GDM1 (cell line): ENCODE results near the gene NEXN.

Experiments used
- DNase-seq: peaks from one replicate; lab custom pipeline; 2025; lab: John Stamatoyannopoulos, UW

The NEXN gene

GRCh38 chr1:77888081-77888780, at the start of gene NEXN:
Gene NEXN (plus strand): TSS chr1:77888624. CDS start chr1:77916107, 27,483 bp downstream.
- no peak for DNase-seq

- DNase-seq = no peak
These were observed 46.9 kb upstream of the NEXN start for GRCh38 chr1:77841574-77841973.

- DNase-seq = no peak
These were observed 42.5 kb upstream of the NEXN start for GRCh38 chr1:77845951-77846350.

GRCh38 chr1:77846966-77847365, 41.5 kb upstream of the NEXN start:
- no peak for DNase-seq

GRCh38 chr1:77847621-77848080, 40.8 kb upstream of the NEXN start:
- DNase-seq = no peak

DNA sequence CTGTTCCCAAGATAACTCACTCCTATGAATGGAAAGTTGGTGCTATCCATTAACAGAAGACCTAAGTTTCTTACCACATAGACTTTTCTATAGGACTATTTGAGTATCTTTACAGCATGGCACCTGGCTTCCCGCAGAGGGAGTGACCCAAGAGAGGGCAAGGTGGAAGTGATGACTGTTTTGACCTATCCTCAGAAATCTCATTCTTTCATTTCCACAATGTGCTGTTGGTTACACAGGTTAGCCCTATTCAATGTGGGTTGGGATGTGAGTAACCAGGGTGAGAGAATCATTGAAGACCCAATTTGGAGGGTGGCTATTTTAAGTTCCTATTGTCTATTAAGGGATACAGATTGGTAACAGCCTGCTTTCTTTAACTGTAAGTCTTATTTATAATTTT, 38.3 kb upstream of the NEXN start:
- DNase-seq = no peak

GRCh38 chr1:77857552-77857951, 30.9 kb upstream of the NEXN start:
- no peak for DNase-seq

GRCh38 chr1:77858725-77859124, 29.7 kb upstream of the NEXN start:
- DNase-seq = no peak

DNA sequence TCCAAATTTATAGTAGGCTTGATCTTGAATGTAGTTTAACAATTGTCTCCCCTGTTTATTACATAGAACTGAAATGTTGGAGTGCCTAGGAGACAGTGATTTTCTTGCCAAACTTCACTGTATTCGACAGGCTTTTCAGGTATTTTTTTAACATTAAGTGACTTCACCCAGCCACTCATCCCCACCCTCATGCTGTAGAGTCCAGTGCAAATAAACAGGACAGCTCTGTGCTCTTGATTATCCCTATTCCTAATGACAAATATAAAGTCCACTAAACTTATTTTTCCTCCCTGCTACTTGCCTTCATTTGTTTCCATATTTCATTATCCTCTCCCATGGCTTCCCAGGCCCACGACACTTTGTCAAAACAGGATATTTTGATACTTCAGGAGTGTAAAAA, 29.2 kb upstream of the NEXN start:
- no peak for DNase-seq

DNA sequence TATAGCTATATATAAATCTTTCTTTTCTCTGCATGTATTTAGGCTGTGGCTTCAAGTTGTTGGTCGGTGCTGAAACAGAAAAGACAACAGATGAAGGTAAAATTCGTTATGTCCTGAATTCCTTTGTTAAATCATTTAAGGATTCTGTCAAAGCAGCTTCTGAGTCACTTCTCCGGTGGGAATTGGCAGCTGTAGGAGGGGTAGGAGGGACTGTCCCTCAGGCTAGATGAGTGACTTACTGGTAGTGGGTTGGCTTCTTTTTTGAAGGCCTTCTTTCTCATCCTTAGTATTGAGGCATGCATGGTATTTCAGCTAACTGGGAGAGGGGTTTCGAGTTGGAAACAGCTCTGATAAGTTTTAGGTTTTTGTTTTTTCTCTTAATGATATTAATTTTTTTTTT, 22.1 kb upstream of the NEXN start:
- no peak for DNase-seq

DNA sequence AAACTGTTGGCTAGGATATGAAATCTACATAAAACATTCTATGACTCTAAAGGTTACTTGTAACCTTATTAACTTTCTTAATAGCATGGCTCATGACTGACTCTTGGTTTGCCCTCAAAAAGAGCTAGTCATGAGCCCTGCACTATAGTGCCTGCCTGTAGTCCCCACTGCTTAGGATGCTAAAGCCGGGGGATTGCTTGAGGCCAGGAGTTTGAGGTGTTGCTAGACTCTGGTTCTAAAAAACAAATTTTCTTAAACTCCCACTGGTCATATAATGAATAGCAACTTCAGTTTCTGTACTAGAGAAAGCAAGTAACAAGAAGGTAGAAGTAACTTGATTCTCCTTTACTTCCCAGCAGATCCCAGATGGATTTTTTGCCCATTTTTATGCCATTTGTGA, 15.8 kb upstream of the NEXN start:
- no peak for DNase-seq

GRCh38 chr1:77873461-77873860, 15.0 kb upstream of the NEXN start:
- DNase-seq = no peak

DNA sequence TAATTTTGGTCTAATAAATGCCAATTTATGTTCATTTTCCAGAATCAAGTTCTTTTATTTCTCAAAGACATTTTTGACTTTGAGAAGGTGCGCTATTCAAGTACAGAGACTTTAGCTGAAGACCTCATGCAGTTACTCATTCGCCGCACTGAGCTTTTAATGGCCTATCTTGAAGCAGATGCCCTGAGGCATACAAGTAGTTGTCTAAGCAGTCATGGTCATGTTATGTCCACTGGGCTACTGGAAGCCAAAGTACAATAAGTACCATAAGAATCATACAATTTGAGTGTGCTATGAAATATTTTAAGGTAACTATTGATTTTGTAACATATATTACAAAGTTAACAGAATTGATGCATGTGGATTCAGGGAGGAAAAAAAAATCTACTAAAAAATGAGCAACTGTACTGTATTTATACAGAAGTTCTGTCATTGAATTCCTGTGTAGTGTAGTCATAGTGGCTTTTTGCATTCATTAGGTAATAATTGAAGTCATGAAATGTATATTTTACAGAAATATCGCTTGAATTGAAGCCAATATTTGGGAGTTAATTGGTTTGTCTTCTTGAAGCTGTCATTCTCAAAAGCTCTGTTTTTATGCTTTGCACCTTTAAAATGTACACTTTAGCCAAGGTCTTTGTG, 13.5 kb upstream of the NEXN start:
- DNase-seq = no peak

- DNase-seq = no peak
These were observed 11.5 kb upstream of the NEXN start for GRCh38 chr1:77876884-77877283.

- DNase-seq = no peak
These were observed 7.4 kb upstream of the NEXN start for GRCh38 chr1:77881061-77881460.

DNA sequence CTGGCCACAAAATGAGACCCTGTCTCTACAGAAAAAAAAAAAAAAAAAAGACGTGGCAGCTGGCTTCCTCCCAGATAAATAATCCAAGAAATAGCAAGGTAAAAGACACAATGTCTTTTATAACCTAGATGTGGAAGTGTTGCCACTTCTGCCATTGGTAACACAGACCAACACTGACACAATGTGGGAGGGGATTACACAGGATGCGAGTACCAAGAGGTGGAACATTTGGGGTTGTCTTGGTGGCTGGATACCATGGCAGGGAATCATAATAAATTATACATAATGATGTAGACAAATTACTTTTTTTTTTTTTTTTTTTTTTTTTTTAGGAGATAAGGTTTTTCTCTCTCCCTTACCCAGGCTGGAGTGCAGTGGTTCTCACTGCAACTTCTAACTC, 6.0 kb upstream of the NEXN start:
- no peak for DNase-seq

DNA sequence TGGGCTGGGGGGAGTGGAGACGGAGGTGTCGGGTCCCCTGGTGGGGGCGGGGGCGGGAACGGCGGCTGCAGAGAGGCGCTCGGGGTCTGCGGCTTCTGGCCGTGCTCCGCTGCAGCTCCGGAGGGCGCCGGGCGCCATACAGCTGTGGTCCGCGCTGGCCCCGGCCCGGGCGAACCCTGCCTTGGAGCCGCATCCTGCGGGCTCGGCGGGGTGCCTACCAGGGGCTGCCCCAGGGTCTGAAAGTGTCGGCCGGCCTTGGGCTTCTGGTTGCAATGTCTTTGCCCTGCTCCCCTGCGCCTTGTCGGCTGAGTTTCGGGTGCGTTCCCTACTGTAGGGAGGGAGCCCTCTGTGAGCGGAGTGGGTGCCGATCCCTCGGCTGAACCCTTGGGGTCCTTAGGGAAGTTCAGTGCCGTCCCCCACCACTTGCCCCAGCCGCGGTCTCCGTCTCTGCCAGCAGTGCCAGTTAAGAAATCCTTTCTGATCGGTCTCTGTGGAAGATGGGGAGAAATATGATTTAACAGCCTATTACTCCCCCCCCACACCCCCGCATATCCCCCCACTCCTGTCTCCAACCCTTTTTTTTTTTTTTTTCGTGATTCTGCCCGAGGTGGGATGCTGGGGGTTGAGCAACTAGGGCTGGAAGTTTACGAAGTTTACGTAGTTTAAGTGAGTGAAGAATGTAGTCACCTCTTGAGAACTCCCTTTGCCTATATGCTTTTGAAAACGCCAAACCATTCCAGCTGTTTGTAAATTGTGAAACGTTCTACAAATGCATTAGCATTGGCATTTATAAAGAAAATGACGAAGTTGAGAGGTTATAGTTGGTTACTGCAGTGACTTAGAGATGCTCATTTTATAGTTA, 588 bp downstream of the NEXN start:
- no peak for DNase-seq

DNA sequence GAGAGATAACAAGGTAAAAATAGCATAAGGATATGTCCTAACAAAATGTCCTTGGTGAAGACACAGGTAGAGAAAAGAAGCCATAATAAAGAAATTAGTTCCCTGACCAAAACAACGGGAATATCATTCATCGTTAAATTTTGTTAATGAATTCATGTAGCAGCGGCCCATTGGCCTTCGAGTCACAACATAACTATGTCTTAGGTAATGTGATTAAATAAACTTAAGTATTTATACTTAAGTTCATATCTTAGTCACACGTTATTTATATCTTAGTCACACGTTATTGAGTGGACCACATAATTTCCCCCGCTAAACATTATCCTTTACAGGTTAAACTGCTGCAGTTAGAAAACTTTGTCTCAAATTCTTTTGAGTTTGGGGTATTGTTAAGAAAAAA, 1.2 kb downstream of the NEXN start:
- DNase-seq = no peak

GRCh38 chr1:77891200-77891599, 2.8 kb downstream of the NEXN start:
- no peak for DNase-seq

DNA sequence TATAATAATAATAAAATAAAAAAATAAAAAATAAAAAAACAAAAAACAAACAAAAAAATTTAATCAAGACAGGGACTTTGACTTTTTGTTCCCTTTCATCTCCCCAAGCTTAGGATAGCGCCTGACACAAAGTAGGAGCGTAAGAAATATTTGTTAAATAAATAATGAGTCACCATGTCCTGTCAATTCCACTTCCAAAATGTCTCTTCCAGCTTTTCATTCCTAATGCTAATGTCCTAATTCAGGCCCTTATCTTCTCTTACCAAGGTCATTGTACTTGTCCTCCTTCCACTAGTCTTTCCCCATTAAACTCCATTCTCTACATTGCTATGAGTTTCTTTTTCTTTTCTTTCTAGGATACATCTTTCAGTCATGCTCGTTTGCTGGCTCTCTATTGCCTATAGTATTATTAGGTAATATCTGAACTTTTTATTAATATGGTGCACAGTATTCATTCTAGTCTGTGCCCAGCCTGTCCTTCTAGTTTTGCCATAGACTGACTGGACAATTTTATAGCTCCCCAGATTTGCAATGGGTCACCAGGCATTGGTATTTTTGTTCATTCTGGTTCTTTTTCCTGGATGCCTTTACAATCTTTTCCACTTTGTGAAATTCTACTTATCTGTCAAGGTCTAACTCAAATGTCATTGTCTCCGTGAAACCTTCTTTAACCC, 11.4 kb downstream of the NEXN start:
- DNase-seq = no peak

DNA sequence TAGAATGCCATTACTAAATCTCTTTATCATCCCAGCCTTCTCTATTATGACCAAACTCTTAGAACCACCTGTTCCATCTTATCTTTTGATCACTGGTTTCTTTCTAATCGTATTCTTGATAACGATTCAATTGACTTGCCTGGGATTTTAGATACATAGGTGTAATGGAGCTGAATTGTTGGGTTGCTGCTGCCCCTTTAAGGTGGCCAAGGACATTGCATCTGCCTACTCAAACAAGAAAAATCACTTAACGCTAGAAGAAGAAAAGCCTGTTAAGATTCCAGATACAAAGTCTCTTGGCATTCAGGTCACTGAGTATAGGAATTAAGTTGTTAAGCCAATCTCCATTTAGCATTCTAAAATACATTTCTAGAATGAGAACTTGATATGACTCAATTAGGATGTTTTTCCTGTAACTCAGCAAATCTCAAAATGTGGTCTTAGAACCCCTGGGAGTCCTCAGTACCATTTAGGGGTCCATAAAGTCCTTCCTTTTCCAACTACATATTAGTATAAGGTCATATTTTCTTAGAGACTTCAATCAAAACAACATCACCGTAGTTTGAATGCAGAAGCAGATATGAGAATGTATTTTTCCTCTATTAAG, 12.4 kb downstream of the NEXN start:
- peak; percentile 20 for DNase-seq

DNA sequence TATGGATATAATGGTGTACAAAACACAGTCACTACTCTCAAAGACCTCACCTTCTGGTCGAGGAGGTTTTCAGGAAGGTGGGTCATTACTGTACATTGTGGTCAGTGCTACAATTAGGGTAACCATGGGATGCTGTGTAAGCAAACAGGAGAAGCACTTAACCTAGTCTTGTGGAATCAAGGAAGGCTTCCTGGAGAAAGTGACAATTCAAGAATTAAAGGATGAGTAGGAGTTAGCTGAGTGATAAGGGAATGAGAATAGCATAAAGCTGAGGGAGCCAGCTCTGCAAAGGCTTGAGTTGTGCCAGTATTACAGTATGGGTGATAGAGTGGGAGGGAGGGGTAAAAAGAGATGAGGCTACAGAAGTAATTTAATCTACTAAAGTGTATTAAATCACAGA, 17.2 kb downstream of the NEXN start:
- DNase-seq = no peak
